ENCODE measurements around the gene SLC35F5. TPM values are rescaled to one million over a fixed set of nuclear protein-coding genes. Genes with fewer than 3 reads are reported as not detected.

The SLC35F5 gene
- total RNA-seq, 1 experiment from 2014 or later = 14.3 TPM

DNA sequence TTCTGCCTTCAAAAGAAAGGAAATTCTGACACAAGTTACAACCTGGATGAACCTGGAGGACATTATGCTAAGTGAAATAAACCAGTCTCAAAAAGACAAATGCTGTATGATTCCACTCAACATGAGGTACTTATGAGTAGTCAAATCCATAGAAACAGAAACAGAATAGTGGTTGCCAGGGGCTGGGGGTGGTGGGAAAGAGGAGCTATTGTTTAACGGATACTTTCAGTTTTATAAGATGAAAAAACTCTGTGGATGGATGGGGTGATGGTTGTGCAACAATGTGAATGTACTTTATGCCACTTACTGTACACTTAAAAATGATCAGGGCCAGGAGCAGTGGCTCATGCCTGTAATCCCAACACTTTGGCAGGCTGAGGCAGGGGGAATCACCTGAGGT, 15.4 kb downstream of the SLC35F5 start:
- no peaks in the 10 kb centered on the region for H3K4me1 ChIP-seq (ENCODE audit: control insufficient read depth in 1 of 2, insufficient read depth in 2 of 2, low read length in 2 of 2)
- no peaks in the 10 kb centered on the region for H4K20me1 ChIP-seq (ENCODE audit: insufficient read depth)
- no peaks in the 10 kb centered on the region for H3K79me2 ChIP-seq (ENCODE audit: insufficient read depth, low read length)
- H3K27me3 ChIP-seq (ENCODE audit: insufficient read depth, low read length) = no peaks in the 10 kb centered on the region
- ATAC-seq (no peak), DNase-seq (ENCODE audit: low read depth, low spot score) (no peak)
- H3K9me3 ChIP-seq (ENCODE audit: control insufficient read depth in 1 of 2, insufficient read depth in 1 of 2, low read depth in 1 of 2, low read length in 2 of 2) = no peaks in the 10 kb centered on the region
- ChIA-PET RAD21 (ENCODE audit: low non-redundant PET in 1 of 2, low total read pairs in 2 of 2, uncharacterized antibody in 2 of 2, unreplicated experiment in 2 of 2) (no interaction called here), CTCF (no interaction called here), POLR2A (no interaction called here)
- intact Hi-C loops (cut with micrococcal nuclease) = no loop called here
- H3K4me2 ChIP-seq (ENCODE audit: low read length) = no peak overlapping the region
- TF ChIP-seq, protein P1, sequence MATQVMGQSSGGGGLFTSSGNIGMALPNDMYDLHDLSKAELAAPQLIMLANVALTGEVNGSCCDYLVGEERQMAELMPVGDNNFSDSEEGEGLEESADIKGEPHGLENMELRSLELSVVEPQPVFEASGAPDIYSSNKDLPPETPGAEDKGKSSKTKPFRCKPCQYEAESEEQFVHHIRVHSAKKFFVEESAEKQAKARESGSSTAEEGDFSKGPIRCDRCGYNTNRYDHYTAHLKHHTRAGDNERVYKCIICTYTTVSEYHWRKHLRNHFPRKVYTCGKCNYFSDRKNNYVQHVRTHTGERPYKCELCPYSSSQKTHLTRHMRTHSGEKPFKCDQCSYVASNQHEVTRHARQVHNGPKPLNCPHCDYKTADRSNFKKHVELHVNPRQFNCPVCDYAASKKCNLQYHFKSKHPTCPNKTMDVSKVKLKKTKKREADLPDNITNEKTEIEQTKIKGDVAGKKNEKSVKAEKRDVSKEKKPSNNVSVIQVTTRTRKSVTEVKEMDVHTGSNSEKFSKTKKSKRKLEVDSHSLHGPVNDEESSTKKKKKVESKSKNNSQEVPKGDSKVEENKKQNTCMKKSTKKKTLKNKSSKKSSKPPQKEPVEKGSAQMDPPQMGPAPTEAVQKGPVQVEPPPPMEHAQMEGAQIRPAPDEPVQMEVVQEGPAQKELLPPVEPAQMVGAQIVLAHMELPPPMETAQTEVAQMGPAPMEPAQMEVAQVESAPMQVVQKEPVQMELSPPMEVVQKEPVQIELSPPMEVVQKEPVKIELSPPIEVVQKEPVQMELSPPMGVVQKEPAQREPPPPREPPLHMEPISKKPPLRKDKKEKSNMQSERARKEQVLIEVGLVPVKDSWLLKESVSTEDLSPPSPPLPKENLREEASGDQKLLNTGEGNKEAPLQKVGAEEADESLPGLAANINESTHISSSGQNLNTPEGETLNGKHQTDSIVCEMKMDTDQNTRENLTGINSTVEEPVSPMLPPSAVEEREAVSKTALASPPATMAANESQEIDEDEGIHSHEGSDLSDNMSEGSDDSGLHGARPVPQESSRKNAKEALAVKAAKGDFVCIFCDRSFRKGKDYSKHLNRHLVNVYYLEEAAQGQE (IDR thresholded peaks at IDR 0.05; ENCODE audit: low read depth) = no peak
- TF ChIP-seq, protein P2, sequence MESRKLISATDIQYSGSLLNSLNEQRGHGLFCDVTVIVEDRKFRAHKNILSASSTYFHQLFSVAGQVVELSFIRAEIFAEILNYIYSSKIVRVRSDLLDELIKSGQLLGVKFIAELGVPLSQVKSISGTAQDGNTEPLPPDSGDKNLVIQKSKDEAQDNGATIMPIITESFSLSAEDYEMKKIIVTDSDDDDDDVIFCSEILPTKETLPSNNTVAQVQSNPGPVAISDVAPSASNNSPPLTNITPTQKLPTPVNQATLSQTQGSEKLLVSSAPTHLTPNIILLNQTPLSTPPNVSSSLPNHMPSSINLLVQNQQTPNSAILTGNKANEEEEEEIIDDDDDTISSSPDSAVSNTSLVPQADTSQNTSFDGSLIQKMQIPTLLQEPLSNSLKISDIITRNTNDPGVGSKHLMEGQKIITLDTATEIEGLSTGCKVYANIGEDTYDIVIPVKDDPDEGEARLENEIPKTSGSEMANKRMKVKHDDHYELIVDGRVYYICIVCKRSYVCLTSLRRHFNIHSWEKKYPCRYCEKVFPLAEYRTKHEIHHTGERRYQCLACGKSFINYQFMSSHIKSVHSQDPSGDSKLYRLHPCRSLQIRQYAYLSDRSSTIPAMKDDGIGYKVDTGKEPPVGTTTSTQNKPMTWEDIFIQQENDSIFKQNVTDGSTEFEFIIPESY (IDR thresholded peaks at IDR 0.05; ENCODE audit: extremely low read depth, insufficient replicate concordance, low read length) = no peak
- no peak for TF ChIP-seq CEBPB (IDR thresholded peaks at IDR 0.05; ENCODE audit: low read depth)
- no peak for TF ChIP-seq TCF7L2 (IDR thresholded peaks at IDR 0.05; ENCODE audit: borderline replicate concordance, extremely low read depth, insufficient read depth, insufficient read length)
- TF ChIP-seq, protein P3, sequence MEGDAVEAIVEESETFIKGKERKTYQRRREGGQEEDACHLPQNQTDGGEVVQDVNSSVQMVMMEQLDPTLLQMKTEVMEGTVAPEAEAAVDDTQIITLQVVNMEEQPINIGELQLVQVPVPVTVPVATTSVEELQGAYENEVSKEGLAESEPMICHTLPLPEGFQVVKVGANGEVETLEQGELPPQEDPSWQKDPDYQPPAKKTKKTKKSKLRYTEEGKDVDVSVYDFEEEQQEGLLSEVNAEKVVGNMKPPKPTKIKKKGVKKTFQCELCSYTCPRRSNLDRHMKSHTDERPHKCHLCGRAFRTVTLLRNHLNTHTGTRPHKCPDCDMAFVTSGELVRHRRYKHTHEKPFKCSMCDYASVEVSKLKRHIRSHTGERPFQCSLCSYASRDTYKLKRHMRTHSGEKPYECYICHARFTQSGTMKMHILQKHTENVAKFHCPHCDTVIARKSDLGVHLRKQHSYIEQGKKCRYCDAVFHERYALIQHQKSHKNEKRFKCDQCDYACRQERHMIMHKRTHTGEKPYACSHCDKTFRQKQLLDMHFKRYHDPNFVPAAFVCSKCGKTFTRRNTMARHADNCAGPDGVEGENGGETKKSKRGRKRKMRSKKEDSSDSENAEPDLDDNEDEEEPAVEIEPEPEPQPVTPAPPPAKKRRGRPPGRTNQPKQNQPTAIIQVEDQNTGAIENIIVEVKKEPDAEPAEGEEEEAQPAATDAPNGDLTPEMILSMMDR (IDR thresholded peaks at IDR 0.05 in 2 of 3, conservative IDR thresholded peaks at IDR 0.05 in 1 of 3; ENCODE audit: borderline replicate concordance in 1 of 3, insufficient read depth in 1 of 3, low read depth in 2 of 3, low read length in 2 of 3) = no peak
- no peak for TF ChIP-seq EGR1 (IDR thresholded peaks at IDR 0.05; ENCODE audit: low read depth)
- no peak for TF ChIP-seq SP1 (IDR thresholded peaks at IDR 0.05; ENCODE audit: low read depth)
- TF ChIP-seq ZFX (IDR thresholded peaks at IDR 0.05) = no peak
- no peak overlapping the region for H3K9ac ChIP-seq (ENCODE audit: low read length)
- no TSS peak for BruUV-seq (replicated peaks)
- H3K36me3 ChIP-seq (ENCODE audit: control insufficient read depth in 1 of 2, insufficient read depth in 2 of 2, low read length in 2 of 2) = peaks cover 23 to 52% of the 10 kb centered on the region in 2 experiments
- no peak overlapping the region for H3K4me3 ChIP-seq (replicated peaks in 1 of 2; ENCODE audit: low read depth in 1 of 2, low read length in 2 of 2)
- H3K9me2 ChIP-seq (ENCODE audit: insufficient read depth) = no peaks in the 10 kb centered on the region
- H2AFZ ChIP-seq (ENCODE audit: low read depth, low read length, poor library complexity, severe bottlenecking) = no peak overlapping the region
- no peak overlapping the region for H3K27ac ChIP-seq (ENCODE audit: low read depth, low read length)
